ENCODE data around the gene PALD1. TPM values are rescaled to one million over a fixed set of nuclear protein-coding genes. Genes with fewer than 3 reads are reported as not detected.
A peak's percentile ranks its signal among the peaks of the same experiment; 100 is the strongest.

Gene PALD1
- total RNA-seq, 2 donors from 2014 or later: 4.9 to 11.7 TPM

DNA sequence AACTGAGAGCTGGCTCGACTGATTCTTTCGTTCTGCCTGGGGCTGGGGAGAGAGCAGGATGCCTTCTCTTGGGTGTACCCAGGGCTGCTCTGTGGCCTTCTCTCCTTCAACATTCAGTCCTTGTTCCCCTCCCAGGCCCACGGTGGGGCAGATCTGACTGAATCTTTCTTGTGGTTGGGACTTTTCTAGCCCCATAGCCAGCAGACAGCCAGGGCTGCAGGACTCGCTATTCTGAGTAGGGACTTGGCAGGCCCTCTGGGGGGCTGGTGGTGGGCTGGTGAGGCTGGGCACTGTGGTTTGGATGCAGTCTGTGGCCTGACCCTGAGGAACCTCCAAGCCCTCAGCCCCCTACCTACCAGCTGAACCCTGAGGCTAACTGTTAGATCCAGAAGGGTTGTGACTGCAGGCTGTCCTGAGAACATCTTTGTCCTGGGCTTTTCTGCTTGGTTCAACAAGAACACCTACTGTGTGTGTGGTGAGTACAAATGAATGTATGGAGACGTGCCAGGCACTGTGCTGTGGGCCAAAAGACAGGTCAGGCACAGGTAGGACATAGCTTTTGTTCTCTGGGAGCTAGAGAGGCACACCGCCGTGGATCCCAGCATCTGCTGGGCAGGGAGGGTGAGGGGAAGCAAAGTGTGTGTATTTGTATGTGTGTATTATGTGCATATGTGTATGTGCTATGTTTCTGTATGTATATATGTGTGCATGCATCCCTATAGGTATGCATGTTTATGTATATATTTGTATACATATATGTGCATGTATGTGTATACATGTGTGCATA, 2.1 kb upstream of the PALD1 start:
- no peak for ATAC-seq

DNA sequence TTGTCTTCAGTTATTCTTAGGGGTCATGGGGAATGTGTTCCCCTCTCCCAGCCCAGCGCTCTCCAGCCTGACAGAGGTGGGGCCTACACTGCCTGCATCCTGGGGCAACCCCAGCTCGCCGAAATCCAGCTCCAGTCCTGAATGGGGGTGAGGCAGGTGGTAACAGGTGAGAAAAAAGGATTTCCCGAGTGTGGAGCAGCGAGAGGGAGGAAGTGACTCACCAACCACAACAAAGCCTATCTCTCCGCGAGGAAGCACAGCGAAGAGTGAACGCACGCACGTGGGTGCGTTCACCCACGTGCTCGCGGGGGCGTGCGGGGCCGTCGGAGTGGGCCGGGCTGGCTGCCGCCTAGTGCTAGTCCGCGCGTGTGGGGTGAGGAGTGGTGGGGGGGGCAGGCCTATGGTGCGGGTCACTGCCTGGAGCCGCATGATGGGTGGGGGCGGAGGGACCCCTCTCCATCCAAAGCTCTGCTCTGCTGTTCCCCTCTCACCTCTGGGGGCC, 855 bp upstream of the PALD1 start:
- intact Hi-C loops (cut with DNase I): loop anchor here (10.0 kb wide), 1 partner anchor 277 kb away; no protein-coding TSS in a partner anchor
- DNase-seq (peak in 3 of 4 donors; percentile 23 to 43 (median 33)), ATAC-seq (peak; percentile 15)
- Histone ChIP-seq H3K4me1 (peaks cover 42% of the 10 kb centered on the region), H3K27me3 (no peaks in the 10 kb centered on the region), H3K27ac (peak overlapping the region in 3 of 4 donors; percentile 63 to 74 (median 69)), H3K9me3 (no peaks in the 10 kb centered on the region), H3K4me3 (no peak overlapping the region), H3K36me3 (replicated peaks in 1 of 2; ENCODE audit: insufficient read depth in 1 of 2, low read depth in 2 of 2) (no peaks in the 10 kb centered on the region)
- TF ChIP-seq CTCF (IDR thresholded peaks at IDR 0.05): no peak
- TF ChIP-seq POLR2A (IDR thresholded peaks at IDR 0.05): no peak
- WGBS, 2 donors: 13 to 33% methylated on average over 8 to 17 of the region's 27 CpGs

More for the DNA sequence above, 2.1 kb upstream of the PALD1 start:
- no peak overlapping the region for H3K27ac ChIP-seq
- no peak overlapping the region for H3K4me3 ChIP-seq
- TF ChIP-seq CTCF (IDR thresholded peaks at IDR 0.05) (no peak), POLR2A (IDR thresholded peaks at IDR 0.05) (no peak)
- peaks cover 38% of the 10 kb centered on the region for H3K4me1 ChIP-seq
- no peaks in the 10 kb centered on the region for H3K36me3 ChIP-seq (replicated peaks in 1 of 2; ENCODE audit: insufficient read depth in 1 of 2, low read depth in 2 of 2)
- no peaks in the 10 kb centered on the region for H3K27me3 ChIP-seq
- intact Hi-C loops (cut with DNase I): loop anchor here (10.0 kb wide), 1 partner anchor 278 kb away; no protein-coding TSS in a partner anchor
- WGBS, 2 donors: 51 to 57% methylated on average over 4 to 7 of the region's 7 CpGs
- H3K9me3 ChIP-seq: no peaks in the 10 kb centered on the region
- DNase-seq: no peak

- ATAC-seq (peak; percentile 1), DNase-seq (no peak)
- no peak for TF ChIP-seq CTCF (IDR thresholded peaks at IDR 0.05)
- TF ChIP-seq POLR2A (IDR thresholded peaks at IDR 0.05): no peak
- Histone ChIP-seq H3K27ac (peak overlapping the region; percentile 63 to 86 (median 72)), H3K36me3 (replicated peaks in 1 of 2; ENCODE audit: insufficient read depth in 1 of 2, low read depth in 2 of 2) (no peaks in the 10 kb centered on the region), H3K4me1 (peaks cover 42% of the 10 kb centered on the region), H3K27me3 (no peaks in the 10 kb centered on the region), H3K4me3 (peak overlapping the region in 1 of 2 donors; percentile 33), H3K9me3 (no peaks in the 10 kb centered on the region)
- intact Hi-C loops (cut with DNase I): loop anchor here (10.0 kb wide), 1 partner anchor 276 kb away; no protein-coding TSS in a partner anchor
- WGBS, 2 donors: 35 to 70% methylated on average over 4 to 10 of the region's 11 CpGs
Measured at GRCh38 chr10:70479165-70479581, 606 bp downstream of the PALD1 start.

GRCh38 chr10:70479626-70480238, 1.2 kb downstream of the PALD1 start:
- Histone ChIP-seq H3K9me3 (no peaks in the 10 kb centered on the region), H3K36me3 (replicated peaks in 1 of 2; ENCODE audit: insufficient read depth in 1 of 2, low read depth in 2 of 2) (no peaks in the 10 kb centered on the region), H3K4me1 (peaks cover 42% of the 10 kb centered on the region), H3K27ac (peak overlapping the region; percentile 63 to 86 (median 72)), H3K27me3 (no peaks in the 10 kb centered on the region), H3K4me3 (no peak overlapping the region)
- peak in 2 of 4 donors; percentile 30 to 62 for DNase-seq
- intact Hi-C loops (cut with DNase I): loop anchor here (10.0 kb wide), 1 partner anchor 275 kb away; no protein-coding TSS in a partner anchor
- WGBS, 2 donors: 67 to 68% methylated on average over 6 to 8 of the region's 8 CpGs
- no peak for ATAC-seq
- TF ChIP-seq CTCF (IDR thresholded peaks at IDR 0.05) (no peak), POLR2A (IDR thresholded peaks at IDR 0.05) (no peak)

All from body of pancreas (tissue), 4 donors.